ENCODE results near the gene ZNF146.
A peak's percentile ranks its signal among the peaks of the same experiment; 100 is the strongest.
"Not testable (repeated sequence)": the region's sequence is repeated elsewhere in the genome, so short reads cannot be mapped to it uniquely, and the experiment has no call there.

The ZNF146 gene

GRCh38 chr19:36236304-36236945, 21.5 kb downstream of the ZNF146 start:
- no peak for DNase-seq

- DNase-seq, result no peak
Measured at GRCh38 chr19:36236946-36237310, 22.0 kb downstream of the ZNF146 start.

- DNase-seq, result no peak
Measured at GRCh38 chr19:36244066-36244465, 29.2 kb downstream of the ZNF146 start.

GRCh38 chr19:36245210-36246005, 30.5 kb downstream of the ZNF146 start:
- peak; percentile 10 for DNase-seq

GRCh38 chr19:36246006-36246481, 31.1 kb downstream of the ZNF146 start:
- DNase-seq, result no peak

- DNase-seq, result no peak
Measured at GRCh38 chr19:36252047-36252446, 37.1 kb downstream of the ZNF146 start.

- no peak for DNase-seq
Measured at GRCh38 chr19:36254848-36255247, 39.9 kb downstream of the ZNF146 start.

- DNase-seq, result no peak
Measured at GRCh38 chr19:36255316-36255715, 40.4 kb downstream of the ZNF146 start.

- DNase-seq, result no peak
Measured at GRCh38 chr19:36256064-36256463, 41.2 kb downstream of the ZNF146 start.

- DNase-seq, result no peak
Measured at GRCh38 chr19:36256853-36257519, 42.1 kb downstream of the ZNF146 start.

- no peak for DNase-seq
Measured at GRCh38 chr19:36257520-36257876, 42.6 kb downstream of the ZNF146 start.

GRCh38 chr19:36258028-36258875, 43.3 kb downstream of the ZNF146 start:
- DNase-seq, result no peak

- DNase-seq, result no peak
Measured at GRCh38 chr19:36259211-36259610, 44.3 kb downstream of the ZNF146 start.

- no peak for DNase-seq
Measured at GRCh38 chr19:36265064-36265463, 50.2 kb downstream of the ZNF146 start.

- no peak for DNase-seq
Measured at GRCh38 chr19:36265856-36266374, 51.0 kb downstream of the ZNF146 start.

GRCh38 chr19:36266375-36266961, 51.6 kb downstream of the ZNF146 start:
- DNase-seq, result no peak

- no peak for DNase-seq
Measured at GRCh38 chr19:36267061-36267845, 52.3 kb downstream of the ZNF146 start.

GRCh38 chr19:36268081-36268480, 53.2 kb downstream of the ZNF146 start:
- DNase-seq, result not testable (repeated sequence)

GRCh38 chr19:36268591-36268990, 53.7 kb downstream of the ZNF146 start:
- DNase-seq, result not testable (repeated sequence)

- not testable (repeated sequence) for DNase-seq
Measured at GRCh38 chr19:36269295-36269694, 54.4 kb downstream of the ZNF146 start.
